ENCODE data around the gene IQCE.

The IQCE gene

DNA sequence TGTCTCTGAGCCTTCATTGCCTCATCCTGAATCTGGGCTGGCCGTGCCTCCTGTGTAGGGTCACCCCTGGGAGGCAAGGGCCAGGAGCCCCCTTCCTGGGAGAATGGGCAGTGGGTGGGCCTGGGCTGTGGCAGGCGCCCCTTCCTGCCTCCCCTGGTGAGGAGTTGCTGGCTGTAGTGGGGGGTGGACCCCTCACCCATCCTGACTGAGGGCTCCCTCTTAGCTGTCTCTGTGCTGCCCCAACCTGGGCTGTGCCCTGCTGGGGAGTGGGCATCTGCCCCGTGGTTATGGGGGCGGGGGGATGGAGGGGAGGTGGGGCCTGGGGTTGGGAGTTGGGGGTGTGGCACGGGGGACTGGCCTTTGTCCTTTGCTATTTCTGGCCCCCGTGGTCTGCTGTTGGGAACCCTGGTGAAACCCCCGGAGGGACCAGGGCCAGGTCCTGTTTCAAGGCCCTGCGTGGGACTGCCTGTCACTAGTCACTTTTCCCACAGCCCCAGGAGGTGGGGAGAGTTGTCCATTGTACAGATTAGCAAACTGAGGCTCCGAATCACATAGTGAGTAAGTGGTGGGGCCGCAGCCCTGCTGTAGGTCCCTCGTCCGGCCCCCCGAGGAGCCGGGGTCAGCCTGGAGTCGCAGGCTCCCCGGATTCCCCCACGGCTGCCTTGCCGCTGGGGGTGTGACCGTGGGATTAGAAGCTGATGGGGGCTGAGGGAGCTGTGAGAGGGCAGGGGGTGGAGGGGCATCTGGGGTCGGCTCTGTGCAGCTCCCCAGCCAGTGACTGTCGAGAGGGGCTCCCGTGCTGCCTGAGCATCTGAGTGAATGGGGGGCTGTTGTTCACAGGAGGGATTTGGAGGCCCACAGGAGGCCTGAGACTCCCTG, 75.7 kb downstream of the IQCE start:
- DNase-seq (ENCODE audit: low read depth) = no peak

DNA sequence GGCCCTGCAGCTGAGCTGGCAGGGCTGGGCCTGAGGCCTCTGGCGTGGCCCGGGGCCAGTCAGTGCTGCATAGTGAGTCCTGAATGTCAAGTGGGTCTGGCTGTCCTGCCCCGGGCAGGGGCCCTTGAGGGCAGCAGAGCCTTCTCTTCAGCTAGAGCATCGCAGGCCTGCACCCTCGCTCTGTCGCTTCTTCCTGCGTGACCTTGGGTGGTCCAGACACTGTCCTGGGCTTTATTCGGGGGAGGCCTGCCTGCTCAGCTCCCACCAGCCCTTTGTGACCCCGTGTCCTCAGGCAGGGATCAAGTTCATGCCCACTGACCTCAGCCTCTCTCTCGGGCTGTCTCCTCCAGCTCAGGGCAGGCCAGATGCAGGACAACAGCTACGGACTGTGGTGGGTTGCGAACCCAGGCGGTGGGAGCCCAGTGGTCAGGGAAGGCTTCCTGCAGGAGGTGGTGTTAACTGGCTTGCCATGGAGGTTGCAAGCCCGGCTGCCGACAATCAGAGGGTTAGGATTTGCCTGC, 76.4 kb downstream of the IQCE start:
- no peak for DNase-seq (ENCODE audit: low read depth)

DNA sequence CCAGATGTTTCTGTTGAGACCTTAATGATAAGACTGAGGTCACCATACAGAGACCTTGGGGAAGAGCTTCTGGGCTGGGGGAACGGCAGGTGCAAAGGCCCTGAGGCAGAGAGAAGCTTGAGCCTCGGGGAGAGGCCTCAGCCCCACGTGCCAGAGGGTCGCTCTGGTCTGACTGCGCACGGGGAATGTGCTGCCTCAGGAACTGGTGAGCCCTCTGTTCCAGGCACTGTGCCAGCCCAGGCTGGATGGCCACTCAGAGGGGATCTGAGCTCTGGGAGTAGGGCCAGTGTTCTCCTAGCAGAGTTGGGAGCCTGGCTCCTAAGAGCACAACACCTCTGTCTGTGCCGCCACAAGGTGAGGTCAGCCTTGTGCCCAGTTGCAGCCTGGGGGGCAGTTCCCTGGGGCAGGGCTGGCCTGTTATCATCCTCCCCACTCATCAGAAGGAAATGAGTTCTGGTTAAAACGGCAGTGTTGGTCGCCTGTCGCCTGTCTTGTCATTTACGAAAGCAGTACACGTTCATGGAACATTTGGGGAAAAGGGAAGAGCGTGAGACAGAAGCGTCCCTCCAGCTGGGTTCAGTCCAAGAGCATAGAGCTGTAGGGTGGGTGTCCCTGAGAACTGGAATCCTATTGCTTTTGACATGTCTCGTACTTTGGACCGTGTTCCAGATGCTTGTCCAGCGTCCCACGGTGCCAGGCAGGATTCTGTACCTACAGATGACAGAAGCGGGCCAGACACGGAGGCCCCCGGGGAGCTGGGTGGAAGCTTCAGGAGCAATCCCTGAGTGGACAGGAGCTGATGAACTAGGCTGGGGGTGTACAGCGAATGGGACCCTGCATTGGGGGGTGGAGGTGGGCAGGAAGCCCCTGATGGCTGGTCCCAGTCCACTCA, 77.3 kb downstream of the IQCE start:
- DNase-seq (ENCODE audit: low read depth) = no peak

DNA sequence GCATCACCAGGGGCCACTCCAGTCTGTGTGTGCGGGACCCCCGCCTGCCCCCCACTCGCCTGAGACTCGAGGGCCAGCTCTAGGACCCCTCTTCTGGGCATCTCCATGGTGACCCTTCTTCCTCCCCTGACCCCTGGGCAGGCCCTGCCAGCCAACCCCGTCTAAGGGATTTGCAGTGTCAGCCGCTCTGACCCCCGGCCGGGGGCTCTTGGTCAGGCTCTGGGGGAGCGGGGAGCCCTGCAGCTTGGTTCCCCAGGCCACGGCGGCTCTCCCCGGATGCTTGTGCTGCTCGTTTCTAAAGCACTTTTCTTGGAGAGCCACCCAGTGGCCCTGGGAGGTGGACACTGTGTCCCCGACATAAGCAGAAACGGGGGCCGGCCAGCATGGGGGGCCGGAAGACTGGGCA, 78.3 kb downstream of the IQCE start:
- DNase-seq (ENCODE audit: low read depth) = no peak

DNA sequence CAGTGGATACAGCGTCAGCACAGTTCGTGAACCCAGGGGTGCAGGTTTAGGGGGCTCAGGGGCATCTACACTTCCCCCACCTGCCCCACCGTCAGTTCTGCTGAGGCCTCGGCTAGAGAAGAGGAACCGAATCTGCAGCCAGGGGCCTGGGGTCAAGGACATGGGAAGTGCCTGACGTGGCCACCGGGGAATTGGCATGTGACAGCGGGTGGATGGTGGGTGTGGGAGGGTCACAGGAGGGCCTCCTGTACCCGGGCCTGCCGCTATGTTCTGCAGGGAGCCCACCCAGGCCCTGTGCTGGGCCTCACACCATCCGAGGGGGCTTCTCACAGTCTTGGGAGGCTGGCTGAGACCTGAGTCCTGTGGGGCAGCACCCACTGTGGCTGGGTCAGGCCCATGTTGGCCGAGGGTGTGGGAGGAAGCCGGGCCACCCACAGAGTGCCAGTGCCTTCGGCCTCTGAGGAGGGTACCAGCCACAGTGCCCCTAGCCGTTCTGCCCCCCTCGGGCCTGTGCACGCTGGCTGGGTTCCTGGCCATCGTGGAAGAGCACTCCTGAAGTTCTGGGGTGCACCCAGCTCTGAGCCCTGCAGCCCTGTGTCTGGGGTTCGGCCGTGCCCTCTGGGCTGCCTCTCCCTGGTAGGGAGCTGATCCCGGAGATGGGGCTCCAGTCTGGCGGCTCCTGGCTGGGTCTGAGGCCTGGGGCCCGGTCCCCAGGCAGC, 78.9 kb downstream of the IQCE start:
- DNase-seq (ENCODE audit: low read depth) = no peak

DNA sequence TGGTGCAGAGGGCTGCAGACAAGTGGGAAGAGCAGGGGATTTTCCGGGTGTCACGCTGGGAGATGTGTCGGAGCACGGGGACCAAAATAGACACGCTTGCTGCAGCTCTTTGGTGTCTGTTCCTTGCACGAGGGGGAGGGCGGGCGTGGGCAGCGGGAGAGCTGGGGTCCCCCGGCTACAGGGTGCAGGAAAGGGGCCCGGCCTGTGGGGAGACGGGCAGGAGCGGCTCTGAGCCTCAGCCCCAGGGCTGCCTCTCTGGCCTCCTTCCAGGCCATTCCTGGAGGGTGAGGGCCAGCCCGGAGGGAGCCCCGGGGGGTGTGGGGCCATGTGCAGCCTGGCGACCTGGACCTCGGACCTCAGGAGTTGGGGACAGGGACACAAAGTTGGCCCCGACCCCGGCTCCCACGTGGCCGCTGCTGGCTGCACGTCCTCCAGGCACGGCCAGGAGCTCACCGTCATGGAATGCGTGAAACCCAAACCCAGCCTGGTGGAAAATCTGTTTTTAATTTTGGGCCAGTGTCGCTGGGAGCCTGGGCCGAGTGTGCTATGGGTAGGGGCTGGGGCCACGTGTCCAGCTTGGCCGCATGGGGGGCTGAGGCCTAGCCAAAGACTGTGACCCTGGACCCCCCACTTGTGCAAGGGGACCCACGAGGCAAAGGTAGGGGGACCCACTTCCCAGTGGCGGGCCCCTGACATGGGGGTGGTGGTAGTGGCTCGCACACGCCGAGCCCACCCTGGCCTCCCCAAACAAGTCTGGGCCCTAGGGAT, 79.6 kb downstream of the IQCE start:
- peak; percentile 21 for DNase-seq (ENCODE audit: low read depth)

DNA sequence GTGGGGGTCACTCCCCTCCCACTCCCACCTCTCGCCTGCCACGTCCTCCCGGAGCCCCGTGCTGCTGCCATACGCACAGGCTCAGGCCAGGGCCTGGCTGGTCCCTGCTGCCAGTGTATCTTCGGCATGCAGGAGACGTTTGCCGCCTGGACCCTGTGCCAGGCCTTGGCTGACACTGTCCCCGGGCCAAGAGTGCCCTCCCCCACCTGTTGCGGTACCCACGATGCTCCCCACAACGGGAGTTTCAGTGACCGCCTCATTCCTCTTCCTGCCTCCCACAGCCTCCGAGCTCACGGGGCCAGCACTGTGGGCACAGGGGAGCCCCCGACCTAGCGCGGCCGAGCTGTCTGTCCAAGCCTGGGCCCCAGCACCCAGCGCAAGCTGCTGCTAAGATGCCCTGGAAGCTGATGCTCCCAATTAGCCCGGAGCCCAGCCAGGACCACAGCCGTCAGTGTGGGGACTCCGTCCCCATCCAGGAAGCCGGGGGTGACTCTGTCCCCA, 80.5 kb downstream of the IQCE start:
- DNase-seq (ENCODE audit: low read depth) = no peak

DNA sequence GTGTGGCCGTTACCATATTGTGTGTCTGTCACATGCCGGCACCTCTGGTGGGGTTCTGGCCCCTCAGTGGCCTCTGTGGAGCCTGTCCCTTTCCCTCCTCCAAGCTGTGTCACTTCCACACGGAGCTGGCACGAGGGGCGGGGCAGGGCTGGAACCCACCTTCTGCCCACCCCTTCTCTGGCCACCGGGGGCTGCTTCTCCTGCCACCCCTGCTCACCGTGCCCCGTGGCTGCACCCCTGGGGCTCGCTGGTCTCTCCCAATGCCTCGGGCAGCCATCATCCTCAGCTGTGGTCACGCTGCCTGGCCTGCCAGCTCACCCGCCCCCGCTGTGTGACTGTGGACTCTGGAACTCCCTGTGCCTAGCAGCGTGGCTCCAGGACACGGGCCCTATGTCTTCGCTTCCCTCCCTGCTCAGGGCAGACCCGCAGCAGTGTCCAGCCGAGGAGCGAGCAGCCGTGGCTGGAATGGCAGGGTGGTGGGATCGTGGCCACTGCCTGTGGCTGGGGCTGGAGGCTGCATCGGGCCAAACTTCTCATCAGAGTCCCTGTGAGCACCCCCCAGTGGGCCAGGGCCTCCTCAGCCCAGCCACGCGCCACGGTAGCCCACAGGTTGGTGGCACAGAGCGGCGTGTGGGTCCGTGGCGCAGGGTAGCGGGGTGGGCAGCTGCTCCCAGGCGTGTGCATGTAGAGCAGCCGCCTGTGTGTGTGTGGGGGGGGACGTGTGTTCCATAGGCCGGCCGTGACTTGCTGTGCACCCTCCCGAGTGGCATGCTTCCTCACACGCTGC, 81.1 kb downstream of the IQCE start:
- DNase-seq (ENCODE audit: low read depth) = no peak

DNA sequence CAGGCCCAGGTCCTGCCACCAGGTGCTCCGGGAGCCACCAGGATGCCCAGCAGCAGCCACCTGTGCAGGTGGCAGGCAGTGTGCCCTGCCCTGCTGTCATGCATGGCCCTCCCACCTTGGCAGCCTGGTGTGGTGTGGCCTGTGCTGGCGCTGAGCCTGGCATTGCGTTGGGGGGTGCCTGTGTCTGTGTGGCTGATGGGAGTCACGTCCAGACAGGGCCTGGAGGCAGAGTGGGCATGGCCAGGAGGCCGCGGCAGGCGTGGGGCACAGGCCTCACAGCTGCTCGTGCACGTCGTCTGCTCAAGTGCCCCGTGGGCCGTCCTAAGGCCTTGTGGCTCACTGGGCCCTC, 81.7 kb downstream of the IQCE start:
- no peak for DNase-seq (ENCODE audit: low read depth)

DNA sequence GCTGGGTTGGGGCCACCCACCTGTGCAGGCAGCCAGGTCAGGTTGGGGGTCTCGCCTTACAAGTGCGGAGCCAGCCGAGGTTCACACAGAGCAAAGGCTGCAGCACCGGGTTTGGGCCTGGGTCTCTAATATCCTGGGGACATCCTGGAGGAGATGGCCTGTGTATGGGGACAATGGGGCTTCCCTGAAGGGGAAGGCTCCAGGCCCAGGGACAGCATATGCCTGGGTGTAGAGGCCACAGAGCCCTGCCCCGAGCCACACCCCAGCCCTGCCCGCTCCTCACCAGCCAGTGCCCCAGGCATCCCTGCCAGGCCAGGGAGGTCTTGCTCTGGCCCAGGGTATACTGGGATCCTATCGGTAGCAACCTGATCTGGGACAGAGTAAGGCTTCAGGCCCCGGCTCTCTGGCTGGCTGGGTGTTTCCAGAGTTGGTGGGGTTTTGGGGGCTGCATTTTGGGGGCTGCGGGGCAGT, 82.1 kb downstream of the IQCE start:
- DNase-seq (ENCODE audit: low read depth) = no peak

DNA sequence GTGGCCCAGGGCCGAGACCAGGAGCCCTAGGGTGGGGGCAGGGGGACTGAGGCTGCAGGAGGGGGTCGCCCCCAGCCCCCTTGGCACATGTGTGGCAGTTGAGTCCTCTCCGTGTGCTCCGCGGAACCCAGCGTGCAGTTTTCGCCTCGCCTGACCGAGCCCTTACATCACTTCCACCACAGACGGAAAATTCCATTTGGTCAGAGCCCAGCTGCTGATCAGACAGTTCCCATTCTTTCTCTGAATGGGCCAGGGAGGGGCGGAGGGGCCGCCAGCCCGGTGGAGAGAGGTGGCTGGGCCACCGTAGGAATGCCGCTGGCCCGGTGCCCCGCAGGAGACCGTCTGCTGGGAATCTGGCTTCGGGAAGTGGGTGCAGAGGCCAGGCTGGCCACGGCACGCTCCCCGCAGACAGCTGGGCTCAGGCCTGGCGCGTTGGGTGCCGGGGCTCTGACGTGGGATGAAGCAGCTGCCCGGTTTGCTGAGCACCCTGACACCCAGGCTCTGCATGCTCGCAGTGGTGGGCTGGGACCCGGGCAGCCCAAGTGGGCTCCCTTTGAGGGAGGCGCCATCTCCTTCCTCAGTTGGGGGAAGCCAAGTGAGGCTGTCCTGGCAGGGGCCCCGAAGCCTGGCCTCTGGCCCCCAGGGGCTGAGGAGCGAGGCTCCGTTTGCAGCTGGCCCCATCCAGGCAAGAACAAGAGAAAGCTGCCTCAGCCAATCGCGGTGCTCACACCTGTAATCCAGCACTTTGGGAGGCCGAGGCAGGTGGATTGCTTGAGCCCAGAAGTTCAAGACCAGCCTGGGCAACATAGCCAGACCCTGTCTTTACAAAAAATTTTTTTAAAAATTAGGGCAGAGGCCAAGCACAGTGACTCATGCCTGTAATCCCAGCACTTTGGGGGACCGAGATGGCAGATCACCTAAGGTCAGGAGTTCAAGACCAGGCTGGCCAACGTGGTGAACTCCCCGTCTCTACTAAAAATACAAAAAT, 82.9 kb downstream of the IQCE start:
- DNase-seq (ENCODE audit: low read depth) = peak; percentile 81

DNA sequence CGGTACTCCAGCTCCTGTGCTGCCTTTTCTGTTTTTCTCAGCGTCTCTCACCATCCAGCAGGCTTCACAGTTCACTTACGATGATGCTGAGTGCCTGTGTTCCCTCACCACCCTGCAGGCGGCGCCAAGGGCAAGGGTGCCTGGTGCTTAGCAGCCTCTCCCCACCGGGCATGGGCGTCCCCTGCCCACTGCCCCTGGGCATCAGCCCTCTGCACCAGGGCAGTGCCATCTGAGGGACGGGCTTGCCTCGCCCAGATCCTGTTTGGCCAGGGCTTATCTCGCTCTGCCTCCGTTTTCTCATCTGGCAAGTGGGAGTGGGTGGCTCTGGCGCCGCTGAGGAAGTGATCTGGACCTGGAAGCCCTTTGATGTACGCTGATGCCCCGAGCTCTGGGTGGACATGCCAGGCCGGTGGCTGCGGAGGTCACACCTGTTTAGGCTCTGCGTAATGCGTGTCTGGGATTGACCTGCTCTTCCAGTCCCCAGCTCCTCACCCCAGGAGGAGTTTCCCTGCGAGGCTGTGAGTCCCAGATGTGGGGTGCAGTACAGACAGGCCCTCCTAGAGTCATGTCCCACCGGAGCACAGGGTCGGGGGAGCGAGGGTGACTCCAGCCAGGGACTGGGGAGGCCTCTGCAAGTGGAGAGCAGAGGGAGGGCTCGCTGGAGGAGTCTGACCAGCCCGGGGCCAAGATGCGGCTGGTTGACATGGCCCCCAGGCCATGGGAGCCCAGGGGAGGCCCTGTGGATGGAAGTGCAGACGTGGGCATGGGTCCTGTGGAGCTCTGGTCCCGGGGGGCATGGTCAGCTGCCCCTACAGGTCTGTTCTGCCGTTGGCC, 84.8 kb downstream of the IQCE start:
- DNase-seq (ENCODE audit: low read depth) = no peak

DNA sequence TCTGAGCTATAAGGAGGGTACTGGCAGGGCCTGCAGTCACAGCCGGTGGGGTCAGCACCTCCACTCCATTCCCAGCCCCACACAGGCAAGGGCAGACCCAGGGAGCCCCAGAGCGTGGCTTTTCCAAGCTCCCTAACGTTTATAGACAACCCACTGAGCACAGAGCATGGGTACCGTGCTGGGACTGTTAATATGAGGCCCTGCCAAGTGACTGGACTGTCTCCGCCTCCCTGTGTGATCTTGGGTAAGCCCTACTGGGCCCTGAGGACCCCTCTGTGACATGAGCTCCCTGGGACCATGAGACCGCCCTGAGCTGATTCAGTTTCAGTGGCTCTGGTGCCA, 85.4 kb downstream of the IQCE start:
- DNase-seq (ENCODE audit: low read depth) = no peak

DNA sequence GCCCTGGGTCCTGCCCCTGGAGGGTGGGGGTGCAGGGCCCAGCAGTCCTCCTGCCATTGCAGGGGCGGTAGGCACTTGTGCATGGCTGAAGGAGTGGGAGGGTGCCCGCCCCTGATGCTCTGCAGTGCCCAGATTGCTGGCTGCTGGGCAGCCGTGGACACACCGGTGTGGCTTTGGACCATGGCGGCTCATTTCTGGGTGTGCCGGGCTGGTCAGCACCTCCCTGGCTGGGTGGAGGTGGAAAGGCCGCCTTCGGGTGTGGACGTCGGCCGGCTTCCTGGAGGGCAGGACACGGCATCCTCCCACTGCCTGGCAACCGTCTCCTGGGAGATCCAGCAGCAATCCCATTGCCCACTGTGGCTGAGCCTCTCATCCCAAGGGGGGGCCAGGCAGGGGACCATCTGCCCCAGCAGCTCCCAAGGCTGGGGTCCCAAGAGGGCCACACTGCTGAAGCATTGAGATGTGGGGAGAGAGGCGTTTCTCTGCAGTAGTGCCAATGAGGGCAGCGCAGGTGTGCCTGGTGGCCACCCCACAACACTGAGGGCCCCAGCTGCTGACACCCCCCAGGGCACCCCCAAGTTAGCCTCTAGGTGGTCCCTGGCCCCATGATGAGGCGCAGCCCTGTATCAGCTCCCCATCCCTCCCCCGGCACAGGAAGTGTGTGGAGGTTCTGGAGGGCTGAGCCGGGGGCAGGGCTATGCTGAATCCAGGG, 85.9 kb downstream of the IQCE start:
- no peak for DNase-seq (ENCODE audit: low read depth)

DNA sequence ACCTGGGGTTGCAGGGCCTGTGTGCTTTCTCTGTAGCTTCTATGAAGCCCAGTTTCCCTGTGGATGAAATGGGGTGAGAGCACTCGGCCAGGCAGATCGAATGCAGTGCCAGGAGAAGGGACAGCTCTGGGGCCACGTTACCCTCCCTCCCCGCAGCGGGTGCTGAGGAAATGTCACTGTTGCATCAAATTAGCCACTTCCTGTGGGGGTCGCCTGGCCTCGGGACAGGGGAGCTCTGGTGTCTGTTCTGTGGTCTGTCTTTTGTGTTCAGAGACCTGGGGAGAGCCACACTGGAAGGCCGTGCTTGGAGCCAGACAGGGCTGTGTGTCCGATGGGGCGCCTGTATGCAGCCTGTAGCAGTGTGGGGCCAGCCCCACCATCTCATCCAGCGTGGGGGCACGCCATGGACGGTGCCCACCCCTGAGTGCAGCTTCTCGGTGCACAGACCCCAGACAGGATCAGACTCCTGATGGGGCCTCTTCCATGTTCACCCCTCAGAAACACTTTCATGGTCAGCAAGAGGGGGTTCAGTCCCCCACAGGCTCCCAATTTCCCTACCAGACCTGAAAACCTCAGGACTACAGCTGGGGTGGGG, 86.6 kb downstream of the IQCE start:
- no peak for DNase-seq (ENCODE audit: low read depth)

DNA sequence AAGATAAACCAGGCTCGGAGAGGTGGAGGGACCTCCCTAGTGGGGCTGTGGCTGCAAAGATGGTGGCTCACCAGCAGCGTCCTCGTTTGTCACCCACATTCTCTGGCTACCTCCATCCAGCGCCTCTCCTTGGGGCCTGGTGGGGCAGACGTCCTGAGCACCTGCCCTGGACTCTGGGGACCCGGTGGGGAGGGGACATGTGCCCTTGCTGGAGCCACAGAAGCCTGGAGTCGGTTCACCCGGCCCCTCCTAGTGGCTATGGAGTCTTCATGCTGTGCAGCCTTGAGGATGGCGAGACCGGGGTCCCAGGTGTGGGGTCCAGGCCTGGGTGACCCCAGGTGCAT, 87.5 kb downstream of the IQCE start:
- no peak for DNase-seq (ENCODE audit: low read depth)

Measured in stromal cell of bone marrow (primary cell).